ENCODE measurements around the gene KREMEN2.
A peak's percentile ranks its signal among the peaks of the same experiment; 100 is the strongest.
"Not testable (repeated sequence)": the region's sequence is repeated elsewhere in the genome, so short reads cannot be mapped to it uniquely, and the experiment has no call there.

The KREMEN2 gene

GRCh38 chr16:2963723-2964474 lies at the start of gene KREMEN2:
TSS of gene KREMEN2 (plus strand) at chr16:2964275. CDS start at chr16:2964521, 246 bp downstream.
- DNase-seq = peak; percentile 30

GRCh38 chr16:2915196-2915929 lies 48.7 kb upstream of the KREMEN2 start:
- DNase-seq = no peak

GRCh38 chr16:2919511-2920255 lies 44.4 kb upstream of the KREMEN2 start:
- DNase-seq = no peak

GRCh38 chr16:2923481-2923880 lies 40.6 kb upstream of the KREMEN2 start:
- no peak for DNase-seq

DNA sequence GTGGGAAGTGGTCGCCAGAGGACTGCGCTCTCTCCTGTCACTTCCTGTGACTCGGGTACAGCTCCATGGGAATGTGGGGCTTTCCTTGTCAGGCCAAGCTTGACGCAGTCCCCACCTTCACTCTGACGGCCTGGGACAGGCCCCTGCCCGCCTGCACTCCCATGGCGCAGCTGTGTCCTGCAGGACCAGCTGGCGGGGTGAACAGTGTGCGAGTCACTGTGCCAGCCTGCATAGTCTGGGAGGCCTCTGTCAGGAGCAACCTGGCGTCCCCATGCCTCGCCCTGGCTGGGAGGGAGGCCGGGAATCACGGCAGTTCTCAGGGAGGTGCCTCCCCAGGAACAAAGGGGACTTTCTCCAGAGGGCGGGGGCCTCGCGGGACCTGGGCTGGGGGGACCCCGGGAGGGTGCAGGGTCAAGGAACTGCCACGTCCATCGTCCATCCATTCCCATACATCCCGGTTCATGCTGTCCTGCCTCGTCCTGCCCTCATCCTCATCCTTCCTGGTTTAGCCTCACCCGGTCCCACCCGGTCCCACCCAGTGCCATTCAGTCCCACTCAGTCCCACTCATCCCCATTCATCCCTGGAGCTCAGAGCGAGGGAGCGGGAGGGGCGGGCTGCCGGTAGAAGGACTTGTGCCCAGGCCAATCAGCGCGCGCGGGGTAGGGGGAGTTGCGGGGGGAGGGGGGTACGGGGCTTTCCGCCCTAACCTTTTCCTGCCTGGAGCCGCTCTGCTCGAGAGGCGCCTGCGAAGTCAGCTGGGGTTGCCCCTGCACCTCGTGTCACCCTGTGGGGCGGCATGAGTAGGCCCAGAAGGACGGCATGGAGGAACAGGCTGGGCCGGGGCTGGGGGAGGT lies 38.9 kb upstream of the KREMEN2 start:
- DNase-seq = no peak

GRCh38 chr16:2925951-2926649 lies 38.0 kb upstream of the KREMEN2 start:
- DNase-seq = no peak

GRCh38 chr16:2926650-2926999 lies 37.5 kb upstream of the KREMEN2 start:
- no peak for DNase-seq

GRCh38 chr16:2927010-2927646 lies 36.9 kb upstream of the KREMEN2 start:
- peak; percentile 22 for DNase-seq

GRCh38 chr16:2928151-2928550 lies 35.9 kb upstream of the KREMEN2 start:
- DNase-seq = not testable (repeated sequence)

DNA sequence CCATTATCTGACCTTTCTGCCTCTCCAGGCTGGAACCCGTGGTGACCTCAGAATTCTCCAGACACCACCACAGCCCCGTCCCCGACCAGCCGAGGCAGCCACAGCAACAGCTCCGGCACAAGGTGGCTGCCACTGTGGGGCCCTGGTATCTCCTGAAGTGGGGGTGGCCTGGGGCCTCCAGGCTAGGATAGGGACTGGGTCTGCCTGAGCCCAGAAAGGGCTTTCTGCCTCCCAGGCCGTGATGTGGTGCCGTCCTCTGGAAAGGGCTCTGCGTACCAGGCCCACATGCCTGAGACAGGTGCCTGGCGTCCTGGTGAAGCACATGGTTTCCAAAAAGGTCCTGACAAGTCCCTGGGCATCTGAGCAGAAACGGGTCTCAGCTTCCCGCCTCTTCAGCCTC lies 35.3 kb upstream of the KREMEN2 start:
- no peak for DNase-seq

DNA sequence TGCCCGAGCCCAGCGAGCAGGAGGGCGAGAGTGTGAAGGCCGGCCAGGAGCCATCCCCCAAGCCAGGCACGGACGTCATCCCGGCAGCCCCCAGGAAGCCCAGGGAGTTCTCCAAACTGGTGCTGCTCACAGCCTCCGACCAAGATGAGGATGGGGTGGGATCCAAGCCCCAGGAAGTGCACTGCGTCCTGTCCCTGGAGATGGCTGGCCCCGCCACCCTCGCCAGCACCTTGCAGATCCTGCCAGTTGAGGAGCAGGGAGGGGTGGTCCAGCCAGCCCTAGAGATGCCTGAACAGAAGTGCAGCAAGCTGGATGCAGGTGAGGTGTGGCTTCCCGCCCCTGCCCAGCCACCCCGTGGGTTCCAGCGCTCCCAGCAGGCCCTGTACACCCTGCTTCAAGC lies 34.4 kb upstream of the KREMEN2 start:
- no peak for DNase-seq

GRCh38 chr16:2930236-2930635 lies 33.8 kb upstream of the KREMEN2 start:
- no peak for DNase-seq

- DNase-seq = not testable (repeated sequence)
These were observed 32.7 kb upstream of the KREMEN2 start for GRCh38 chr16:2931231-2931914.

DNA sequence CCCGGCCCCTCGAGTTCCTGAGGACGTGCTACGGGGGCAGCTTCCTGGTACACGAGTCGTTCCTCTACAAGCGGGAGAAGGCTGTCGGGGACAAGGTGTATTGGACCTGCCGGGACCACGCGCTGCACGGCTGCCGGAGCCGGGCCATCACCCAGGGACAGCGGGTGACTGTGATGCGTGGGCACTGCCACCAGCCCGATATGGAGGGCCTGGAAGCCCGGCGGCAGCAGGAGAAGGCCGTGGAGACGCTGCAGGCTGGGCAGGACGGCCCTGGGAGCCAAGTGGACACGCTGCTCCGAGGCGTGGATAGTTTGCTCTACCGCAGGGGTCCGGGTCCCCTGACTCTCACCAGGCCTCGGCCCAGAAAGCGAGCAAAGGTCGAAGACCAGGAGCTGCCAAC lies 30.9 kb upstream of the KREMEN2 start:
- DNase-seq = no peak

- no peak for DNase-seq
These were observed 30.4 kb upstream of the KREMEN2 start for GRCh38 chr16:2933701-2934100.

GRCh38 chr16:2934450-2934849 lies 29.6 kb upstream of the KREMEN2 start:
- no peak for DNase-seq

DNA sequence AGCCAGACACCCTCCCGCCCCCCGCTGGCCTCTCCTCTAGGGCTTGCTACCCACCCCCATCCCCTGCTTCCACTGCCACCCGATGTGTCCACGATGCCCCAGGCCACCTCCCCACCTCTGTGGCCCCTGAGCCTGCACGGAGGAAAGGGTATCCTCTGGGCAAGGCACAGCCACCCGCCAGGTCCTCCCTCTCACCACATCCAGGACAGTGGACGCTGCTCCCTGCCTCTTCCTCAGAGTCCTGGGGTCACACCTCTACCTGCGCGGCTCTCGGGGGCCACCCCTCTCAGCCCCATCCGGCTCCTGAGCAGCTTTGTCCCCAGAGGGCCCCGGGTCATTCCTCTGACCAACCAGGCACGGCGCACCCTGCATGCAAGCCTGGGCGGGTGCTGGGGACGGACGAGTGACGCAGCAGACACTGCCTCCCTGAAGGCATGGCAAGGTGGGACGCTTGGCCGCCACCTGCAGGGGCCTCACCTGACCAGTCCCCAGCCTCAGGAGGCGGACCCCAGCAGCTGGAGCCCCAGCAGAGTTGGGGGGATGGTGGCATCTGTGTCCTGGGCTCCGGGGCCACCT lies 27.6 kb upstream of the KREMEN2 start:
- no peak for DNase-seq

- no peak for DNase-seq
These were observed 26.9 kb upstream of the KREMEN2 start for GRCh38 chr16:2937170-2937569.

GRCh38 chr16:2938206-2938605 lies 25.9 kb upstream of the KREMEN2 start:
- DNase-seq = no peak

DNA sequence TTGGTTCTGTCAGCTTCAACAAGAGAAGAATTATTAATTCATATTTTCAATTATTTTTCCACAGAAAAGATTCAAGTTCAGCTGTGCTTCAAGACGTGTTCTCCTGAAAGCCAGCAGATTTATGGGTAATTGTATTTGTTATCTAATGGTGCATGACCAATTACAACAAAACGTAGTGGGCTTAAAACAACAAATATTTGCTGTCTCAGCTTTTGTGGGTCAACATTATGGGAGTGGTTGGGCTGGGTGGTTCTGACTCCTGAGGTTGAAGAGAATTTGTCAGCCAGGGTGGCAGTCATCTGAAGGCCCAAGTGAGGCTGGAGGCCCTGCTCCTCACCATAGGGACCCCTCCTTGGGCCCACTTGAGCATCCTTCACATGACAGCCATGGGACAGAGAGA lies 24.1 kb upstream of the KREMEN2 start:
- DNase-seq = no peak

DNA sequence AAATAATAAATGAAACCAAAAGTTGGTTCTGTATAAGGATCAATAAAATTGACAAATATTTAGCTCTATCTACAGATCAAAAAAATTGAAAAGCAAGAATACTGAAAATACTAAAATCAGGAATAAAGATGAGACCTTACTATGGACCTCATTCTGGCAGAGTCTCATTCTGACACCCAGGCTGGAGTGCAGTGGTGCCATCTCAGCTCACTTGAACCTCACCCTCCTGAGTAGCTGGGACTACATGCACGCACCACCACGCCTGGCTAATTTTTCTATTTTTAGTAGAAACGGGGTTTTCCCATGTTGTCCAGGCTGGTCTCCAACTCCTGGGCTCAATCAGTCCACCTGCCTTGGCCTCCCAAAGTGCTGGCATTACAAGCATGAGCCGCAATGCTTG lies 22.0 kb upstream of the KREMEN2 start:
- no peak for DNase-seq
